Measurements from ENCODE around the gene ACADSB.
A peak's percentile ranks its signal among the peaks of the same experiment; 100 is the strongest.

ACADSB gene

GRCh38 chr10:123035467-123036086 lies 26.8 kb downstream of the ACADSB start:
- H3K27ac ChIP-seq, result no peak overlapping the region
- DNase-seq (ENCODE audit: low read depth, low spot score), result no peak

- H3K27ac ChIP-seq, result no peak overlapping the region
- DNase-seq (ENCODE audit: low read depth, low spot score), result no peak
These were observed 30.2 kb downstream of the ACADSB start for GRCh38 chr10:123038782-123039631.

- no peak for DNase-seq (ENCODE audit: low read depth, low spot score)
- H3K27ac ChIP-seq, result no peak overlapping the region
These were observed 30.8 kb downstream of the ACADSB start for GRCh38 chr10:123039632-123039930.

- H3K27ac ChIP-seq, result no peak overlapping the region
- no peak for DNase-seq (ENCODE audit: low read depth, low spot score)
These were observed 34.1 kb downstream of the ACADSB start for GRCh38 chr10:123042708-123043408.

GRCh38 chr10:123043409-123043925 lies 34.7 kb downstream of the ACADSB start:
- peak; percentile 12 for DNase-seq (ENCODE audit: low read depth, low spot score)
- no peak overlapping the region for H3K27ac ChIP-seq

- DNase-seq (ENCODE audit: low read depth, low spot score), result no peak
- no peak overlapping the region for H3K27ac ChIP-seq
These were observed 35.6 kb downstream of the ACADSB start for GRCh38 chr10:123044391-123044790.

GRCh38 chr10:123045961-123046731 lies 37.3 kb downstream of the ACADSB start:
- H3K27ac ChIP-seq, result no peak overlapping the region
- DNase-seq (ENCODE audit: low read depth, low spot score), result no peak

GRCh38 chr10:123057968-123058367 lies 49.2 kb downstream of the ACADSB start:
- no peak for DNase-seq (ENCODE audit: low read depth, low spot score)
- H3K27ac ChIP-seq, result no peak overlapping the region

- DNase-seq (ENCODE audit: low read depth, low spot score), result no peak
- no peak overlapping the region for H3K27ac ChIP-seq
These were observed 53.1 kb downstream of the ACADSB start for GRCh38 chr10:123061865-123062264.

- no peak for DNase-seq (ENCODE audit: low read depth, low spot score)
- no peak overlapping the region for H3K27ac ChIP-seq
These were observed 53.9 kb downstream of the ACADSB start for GRCh38 chr10:123062726-123063125.

- H3K27ac ChIP-seq, result no peak overlapping the region
- no peak for DNase-seq (ENCODE audit: low read depth, low spot score)
These were observed 59.5 kb downstream of the ACADSB start for GRCh38 chr10:123068087-123068853.

- H3K27ac ChIP-seq, result no peak overlapping the region
- DNase-seq (ENCODE audit: low read depth, low spot score), result no peak
These were observed 60.6 kb downstream of the ACADSB start for GRCh38 chr10:123069246-123069986.

GRCh38 chr10:123073187-123073586 lies 64.4 kb downstream of the ACADSB start:
- H3K27ac ChIP-seq, result no peak overlapping the region
- DNase-seq (ENCODE audit: low read depth, low spot score), result no peak

- DNase-seq (ENCODE audit: low read depth, low spot score), result no peak
- no peak overlapping the region for H3K27ac ChIP-seq
These were observed 65.4 kb downstream of the ACADSB start for GRCh38 chr10:123074215-123074614.

- DNase-seq (ENCODE audit: low read depth, low spot score), result no peak
- H3K27ac ChIP-seq, result no peak overlapping the region
These were observed 73.1 kb downstream of the ACADSB start for GRCh38 chr10:123081896-123082295.

GRCh38 chr10:123083811-123084210 lies 75.0 kb downstream of the ACADSB start:
- H3K27ac ChIP-seq, result no peak overlapping the region
- DNase-seq (ENCODE audit: low read depth, low spot score), result no peak

GRCh38 chr10:123086281-123086680 lies 77.5 kb downstream of the ACADSB start:
- H3K27ac ChIP-seq, result no peak overlapping the region
- DNase-seq (ENCODE audit: low read depth, low spot score), result no peak

GRCh38 chr10:123087348-123087747 lies 78.5 kb downstream of the ACADSB start:
- no peak overlapping the region for H3K27ac ChIP-seq
- no peak for DNase-seq (ENCODE audit: low read depth, low spot score)

GRCh38 chr10:123087786-123088185 lies 79.0 kb downstream of the ACADSB start:
- no peak overlapping the region for H3K27ac ChIP-seq
- no peak for DNase-seq (ENCODE audit: low read depth, low spot score)

All from epithelial cell of prostate (primary cell).